ENCODE results near the gene SYPL2.

Gene SYPL2

GRCh38 chr1:109493805-109494539 lies 27.6 kb downstream of the SYPL2 start, which contains the start of gene CYB561D1:
Gene CYB561D1 (plus strand): TSS chr1:109494094. CDS start chr1:109494140, 46 bp downstream.
- peak; percentile 86 to 89 for DNase-seq

- DNase-seq: no peak
Observed at GRCh38 chr1:109495738-109496137, 29.4 kb downstream of the SYPL2 start.

- no peak for DNase-seq
Observed at GRCh38 chr1:109497449-109498160, 31.3 kb downstream of the SYPL2 start.

- peak in 1 of 2 donors; percentile 43 for DNase-seq
Observed at GRCh38 chr1:109498161-109498801, 31.9 kb downstream of the SYPL2 start.

GRCh38 chr1:109499081-109499480 lies 32.7 kb downstream of the SYPL2 start:
- no peak for DNase-seq

GRCh38 chr1:109499661-109500536 lies 33.6 kb downstream of the SYPL2 start:
- peak; percentile 63 to 73 for DNase-seq

GRCh38 chr1:109500941-109501381 lies 34.6 kb downstream of the SYPL2 start:
- DNase-seq: no peak

GRCh38 chr1:109501644-109502363 lies 35.5 kb downstream of the SYPL2 start:
- no peak for DNase-seq

- DNase-seq: peak; percentile 64 to 76
Observed at GRCh38 chr1:109502364-109502851, 36.1 kb downstream of the SYPL2 start.

GRCh38 chr1:109503935-109504334 lies 37.6 kb downstream of the SYPL2 start:
- DNase-seq: peak in 1 of 2 donors; percentile 24

- no peak for DNase-seq
Observed at GRCh38 chr1:109504974-109505373, 38.6 kb downstream of the SYPL2 start.

GRCh38 chr1:109508001-109508872 lies 41.9 kb downstream of the SYPL2 start:
- DNase-seq: no peak

- DNase-seq: no peak
Observed at GRCh38 chr1:109508873-109509175, 42.5 kb downstream of the SYPL2 start.

- peak; percentile 40 to 71 for DNase-seq
Observed at GRCh38 chr1:109509176-109510134, 43.1 kb downstream of the SYPL2 start, which contains the start of gene AMIGO1. Gene AMIGO1 (minus strand): TSS chr1:109509727. CDS start chr1:109508912, 815 bp downstream.

GRCh38 chr1:109513110-109513710 lies 46.9 kb downstream of the SYPL2 start:
- DNase-seq: no peak

- no peak for DNase-seq
Observed at GRCh38 chr1:109514846-109515245, 48.5 kb downstream of the SYPL2 start.

GRCh38 chr1:109516872-109517271 lies 50.5 kb downstream of the SYPL2 start:
- no peak for DNase-seq

- no peak for DNase-seq
Observed at GRCh38 chr1:109517337-109517736, 51.0 kb downstream of the SYPL2 start.

All from CD4-positive, alpha-beta T cell treated with Interferon alpha-2 for 1 hour (primary cell).